Stimulated activated CD4-positive, alpha-beta T cell treated with anti-CD3 and anti-CD28 coated beads, Interleukin-4, amount 100 ng/mL, for 1 hour (primary cell): ENCODE data around the gene TXNRD2.
"Not testable (repeated sequence)": the region's sequence is repeated elsewhere in the genome, so short reads cannot be mapped to it uniquely, and the experiment has no call there.

Experiments used
- DNase-seq: peaks from one replicate; pipeline ENCODE4 v3.0.0-alpha.2; 2020

The TXNRD2 gene

DNA sequence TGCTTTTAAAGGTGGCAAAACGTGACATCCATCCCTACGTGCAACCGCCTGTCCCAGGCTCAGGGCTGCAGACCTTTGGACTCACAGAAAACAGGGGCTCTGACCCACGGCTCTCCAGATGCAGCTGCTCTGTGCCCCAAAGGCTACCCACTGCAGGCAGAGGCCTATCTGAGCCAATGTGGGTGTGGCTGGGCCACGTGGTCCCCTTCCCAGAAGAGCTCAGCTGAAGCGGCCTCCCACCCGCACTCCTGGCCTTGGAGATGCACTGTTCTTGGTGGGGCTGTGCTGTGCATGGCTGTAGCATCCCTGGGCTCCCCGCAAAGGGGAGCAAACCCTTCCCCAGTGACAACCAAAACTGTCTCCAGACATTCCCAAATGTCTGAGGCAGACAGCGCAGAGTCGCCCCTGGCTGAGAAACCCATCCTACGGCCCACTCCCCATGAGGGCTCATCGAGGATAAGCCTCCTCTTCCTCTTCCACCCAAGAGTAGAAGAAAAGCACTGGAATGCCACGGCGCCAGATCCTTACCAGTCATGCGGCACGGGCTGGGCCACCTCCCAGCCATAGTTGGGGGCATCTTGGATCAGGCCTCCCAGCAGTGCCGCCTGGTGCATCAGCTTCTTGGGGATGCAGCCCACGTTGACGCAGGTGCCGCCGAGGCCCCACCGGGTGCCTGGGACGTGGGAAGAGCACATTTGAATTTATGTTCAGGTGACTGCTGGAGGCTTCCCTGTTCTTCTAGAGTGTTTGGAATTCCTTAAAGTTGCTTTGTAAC, 23.1 kb downstream of the TXNRD2 start:
- no peak for DNase-seq

- no peak for DNase-seq
Measured at GRCh38 chr22:19917389-19918138, 24.1 kb downstream of the TXNRD2 start.

GRCh38 chr22:19916941-19917340, 24.7 kb downstream of the TXNRD2 start:
- DNase-seq, result no peak

DNA sequence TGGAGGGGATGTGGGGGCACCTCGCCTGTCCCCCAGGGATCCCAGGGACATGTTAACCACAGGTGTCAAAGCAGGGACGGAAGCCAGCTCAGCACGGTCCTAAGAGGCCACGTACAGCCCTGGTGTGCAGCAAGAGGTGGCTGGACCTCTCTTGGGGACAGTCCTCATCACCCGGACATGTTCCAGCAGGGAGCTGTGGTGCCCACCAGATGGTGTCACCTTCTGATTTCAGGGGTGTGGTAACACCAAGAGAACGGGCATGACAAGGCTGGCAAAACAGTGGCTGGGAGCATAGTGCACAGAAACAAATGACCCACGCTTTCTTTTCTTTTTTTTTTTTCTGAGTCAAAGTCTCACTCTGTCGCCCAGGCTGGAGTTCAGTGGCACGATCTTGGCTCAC, 25.6 kb downstream of the TXNRD2 start:
- DNase-seq, result no peak

DNA sequence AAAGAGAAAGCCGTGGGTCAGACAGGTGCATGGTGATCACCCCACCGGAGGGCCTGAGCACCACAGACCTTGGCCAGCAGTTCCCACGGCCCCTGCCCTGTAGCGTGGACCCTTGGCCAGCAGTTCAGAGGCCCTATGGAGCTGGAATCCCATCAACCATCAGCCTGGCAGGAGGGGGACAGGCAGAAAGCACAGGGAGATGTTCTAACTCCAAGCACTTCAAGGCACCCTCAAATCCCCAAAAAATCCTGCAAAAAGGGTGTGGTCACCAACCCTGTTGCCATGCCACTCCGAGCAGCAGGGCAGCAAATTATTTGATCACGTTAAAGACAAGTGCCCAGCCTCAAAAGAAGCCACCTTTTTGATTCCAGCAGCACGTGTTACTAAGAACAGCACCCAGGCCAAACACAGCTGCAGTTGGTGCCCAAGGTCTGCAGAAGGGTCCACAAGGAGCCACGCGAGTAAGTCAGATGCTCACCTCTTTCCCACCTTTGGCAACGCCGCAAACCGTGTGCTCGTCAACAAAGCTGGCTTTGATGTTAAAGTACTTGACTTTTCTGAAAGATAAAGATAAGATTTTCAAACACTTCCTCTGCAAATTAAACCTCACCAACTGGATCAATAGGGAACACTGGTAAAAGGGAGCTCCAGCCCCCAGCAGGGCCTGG, 26.2 kb downstream of the TXNRD2 start:
- DNase-seq, result no peak

GRCh38 chr22:19914201-19914943, 27.2 kb downstream of the TXNRD2 start:
- no peak for DNase-seq

DNA sequence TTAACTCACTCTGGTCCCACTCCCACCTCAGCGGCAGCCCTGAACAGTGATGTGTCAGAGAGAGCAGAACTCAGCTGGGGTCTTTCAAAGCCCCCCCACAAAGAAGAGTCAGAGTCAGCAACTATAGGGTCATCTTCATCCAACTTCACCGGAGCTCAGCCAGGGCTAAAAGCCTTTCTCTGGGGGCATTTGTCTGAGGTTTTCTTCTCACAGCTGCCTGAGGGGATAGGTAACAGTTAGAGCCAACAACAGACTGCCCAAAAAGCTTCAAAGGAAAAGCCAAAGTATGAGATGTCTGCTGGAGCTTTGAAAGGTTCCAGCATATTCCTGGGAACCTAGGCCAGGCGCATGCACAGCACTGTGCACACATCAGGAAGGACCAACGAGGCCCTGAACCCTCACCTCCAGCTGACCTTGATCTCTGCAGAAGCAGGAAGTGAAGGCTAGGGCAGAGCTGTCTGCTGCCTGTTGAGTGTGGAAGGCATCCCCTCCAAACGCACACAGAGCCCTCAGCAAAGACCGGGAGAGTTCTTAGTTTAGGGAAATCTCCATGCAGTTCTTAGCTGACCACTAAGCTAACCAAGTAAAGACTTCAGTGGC, 28.2 kb downstream of the TXNRD2 start:
- DNase-seq, result no peak

GRCh38 chr22:19912271-19912999, 29.2 kb downstream of the TXNRD2 start:
- no peak for DNase-seq

DNA sequence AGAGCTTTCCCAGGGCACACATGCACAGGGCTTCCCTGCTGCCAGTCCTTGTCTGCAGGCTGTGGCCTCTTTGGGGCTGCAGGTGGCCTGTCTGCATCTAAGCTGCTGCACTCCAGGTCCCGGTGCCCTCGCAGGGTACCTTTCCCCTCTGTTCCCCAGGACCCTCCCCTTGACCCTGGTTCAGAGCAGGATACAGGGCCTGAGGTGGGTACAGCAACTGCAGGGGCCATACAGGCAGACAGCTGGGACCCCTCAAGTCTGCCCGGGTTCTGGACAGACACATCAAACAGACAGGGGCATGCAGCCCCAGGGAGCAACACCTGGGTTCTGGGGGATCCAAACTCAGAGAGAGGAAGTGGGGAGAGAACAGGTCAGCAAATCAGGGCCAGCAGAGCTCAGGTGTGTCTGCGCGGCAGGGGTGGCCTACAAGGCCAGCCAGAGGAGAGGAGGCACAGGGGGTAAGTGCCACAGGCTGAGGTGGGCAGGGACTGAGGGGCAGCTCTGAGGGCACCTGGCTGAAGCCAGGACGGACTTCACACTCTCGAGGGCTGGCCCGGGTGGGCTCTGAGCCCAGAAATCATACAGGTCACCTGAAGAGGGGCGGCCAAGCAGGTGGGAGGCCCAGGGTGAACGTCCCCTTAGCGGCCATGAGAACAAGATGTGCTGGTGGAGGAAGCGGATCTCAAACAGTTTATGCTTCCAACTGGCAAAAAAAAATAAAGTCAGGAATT, 29.9 kb downstream of the TXNRD2 start:
- no peak for DNase-seq

GRCh38 chr22:19910180-19910744, 31.4 kb downstream of the TXNRD2 start:
- no peak for DNase-seq

DNA sequence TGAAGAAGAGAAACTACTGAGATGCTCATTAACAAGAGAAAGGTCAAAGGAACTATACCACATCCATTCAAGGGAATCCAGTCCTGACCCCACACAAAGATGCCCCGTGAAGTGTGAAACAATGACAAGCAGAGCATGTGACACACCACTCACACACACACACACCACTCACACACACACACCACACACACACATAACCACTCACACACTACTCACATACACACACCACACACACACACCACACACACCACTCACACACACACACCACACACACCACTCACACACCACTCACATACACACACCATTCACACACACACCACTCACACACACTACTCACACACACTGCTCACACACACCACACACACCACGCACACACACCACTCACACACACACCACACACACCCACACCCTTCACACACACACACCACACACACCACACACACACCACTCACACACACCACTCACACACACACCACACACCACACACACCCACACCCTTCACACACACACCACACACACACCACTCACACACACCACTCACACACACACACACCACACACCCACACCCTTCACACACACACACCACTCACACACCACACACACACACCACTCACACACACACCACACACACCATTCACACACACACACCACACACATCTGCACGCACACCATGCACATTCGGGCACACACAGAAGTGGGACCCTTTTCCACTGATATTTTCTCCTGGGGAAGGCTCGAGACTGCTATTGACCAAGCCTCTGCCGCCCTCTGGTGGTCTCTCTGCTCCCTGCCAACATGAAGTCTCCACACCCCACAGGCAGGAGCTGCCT, 32.1 kb downstream of the TXNRD2 start:
- peak; percentile 85 for DNase-seq

DNA sequence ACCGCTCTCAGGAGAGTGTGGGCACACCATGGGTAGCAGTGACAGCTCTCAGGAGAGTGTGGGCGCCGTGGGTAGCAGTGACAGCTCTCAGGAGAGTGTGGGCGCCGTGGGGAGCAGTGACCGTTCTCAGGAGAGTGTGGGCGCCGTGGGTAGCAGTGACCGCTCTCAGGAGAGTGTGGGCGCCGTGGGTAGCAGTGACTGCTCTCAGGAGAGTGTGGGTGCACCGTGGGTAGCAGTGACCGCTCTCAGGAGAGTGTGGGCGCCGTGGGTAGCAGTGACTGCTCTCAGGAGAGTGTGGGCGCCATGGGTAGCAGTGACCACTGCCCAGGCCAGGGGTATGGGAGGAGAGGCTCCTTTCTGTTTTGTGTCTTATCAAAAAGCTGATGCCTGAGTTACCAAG, 33.7 kb downstream of the TXNRD2 start:
- DNase-seq, result not testable (repeated sequence)

DNA sequence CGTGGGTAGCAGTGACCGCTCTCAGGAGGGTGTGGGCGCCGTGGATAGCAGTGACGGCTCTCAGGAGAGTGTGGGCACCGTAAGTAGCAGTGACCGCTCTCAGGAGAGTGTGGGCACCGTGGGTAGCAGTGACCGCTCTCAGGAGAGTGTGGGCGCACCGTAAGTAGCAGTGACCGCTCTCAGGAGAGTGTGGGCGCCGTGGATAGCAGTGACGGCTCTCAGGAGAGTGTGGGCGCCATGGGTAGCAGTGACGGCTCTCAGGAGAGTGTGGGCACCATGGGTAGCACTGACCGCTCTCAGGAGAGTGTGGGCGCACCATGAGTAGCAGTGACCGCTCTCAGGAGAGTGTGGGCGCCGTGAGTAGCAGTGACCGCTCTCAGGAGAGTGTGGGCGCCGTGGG, 34.8 kb downstream of the TXNRD2 start:
- not testable (repeated sequence) for DNase-seq

GRCh38 chr22:19905347-19906276, 36.0 kb downstream of the TXNRD2 start:
- no peak for DNase-seq

DNA sequence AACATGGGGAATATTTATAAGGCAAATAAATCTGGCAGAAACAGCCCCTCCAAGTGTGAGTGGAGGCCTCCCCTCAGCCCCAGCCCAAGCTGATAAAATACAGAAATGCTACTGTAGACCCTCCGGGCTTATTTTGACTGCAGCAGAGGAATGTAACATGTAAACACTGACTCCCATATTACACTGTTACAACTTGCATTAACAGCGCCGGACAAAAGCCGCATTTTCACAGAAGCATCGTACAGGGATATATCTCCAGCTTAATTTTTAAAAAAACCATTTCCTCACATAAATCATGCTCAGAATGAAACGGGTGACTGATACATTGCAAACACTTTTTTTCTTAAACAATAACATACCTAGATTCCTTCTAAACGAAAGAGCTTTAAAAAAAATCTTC, 36.7 kb downstream of the TXNRD2 start:
- no peak for DNase-seq

DNA sequence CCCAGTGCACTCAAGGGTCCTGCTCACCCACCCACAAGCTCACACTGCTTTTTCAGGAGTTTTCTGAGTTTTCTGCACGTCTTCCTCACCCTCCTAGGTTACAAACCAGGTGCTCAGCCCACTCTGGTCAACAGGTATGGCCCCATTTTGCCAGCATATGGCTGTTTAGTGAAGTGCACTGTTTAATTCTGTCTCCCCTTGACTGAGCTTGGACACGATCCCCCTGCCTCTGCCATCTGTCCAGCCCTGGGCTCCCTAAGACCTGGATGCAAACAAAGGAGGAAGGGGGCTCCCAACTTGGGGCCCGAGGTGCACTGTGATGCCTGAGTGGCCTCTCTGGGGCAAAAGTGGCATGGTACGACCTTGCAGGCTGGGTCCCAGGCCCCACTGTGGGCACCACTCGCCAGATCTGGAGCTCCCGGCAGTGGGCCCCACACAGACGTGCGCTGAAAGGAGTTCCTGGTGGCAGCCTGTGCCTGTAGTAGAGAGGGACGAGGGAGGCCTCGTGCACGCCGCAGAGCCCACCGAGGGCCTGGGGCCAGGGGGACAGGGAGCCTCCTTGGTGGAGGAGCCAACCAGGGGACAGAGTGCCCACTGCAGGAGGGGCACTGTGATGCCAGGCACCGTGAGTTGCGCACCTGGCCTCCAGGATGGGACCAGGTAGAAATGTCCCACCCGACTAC, 37.3 kb downstream of the TXNRD2 start:
- DNase-seq, result no peak

- no peak for DNase-seq
Measured at GRCh38 chr22:19903513-19903912, 38.1 kb downstream of the TXNRD2 start.

DNA sequence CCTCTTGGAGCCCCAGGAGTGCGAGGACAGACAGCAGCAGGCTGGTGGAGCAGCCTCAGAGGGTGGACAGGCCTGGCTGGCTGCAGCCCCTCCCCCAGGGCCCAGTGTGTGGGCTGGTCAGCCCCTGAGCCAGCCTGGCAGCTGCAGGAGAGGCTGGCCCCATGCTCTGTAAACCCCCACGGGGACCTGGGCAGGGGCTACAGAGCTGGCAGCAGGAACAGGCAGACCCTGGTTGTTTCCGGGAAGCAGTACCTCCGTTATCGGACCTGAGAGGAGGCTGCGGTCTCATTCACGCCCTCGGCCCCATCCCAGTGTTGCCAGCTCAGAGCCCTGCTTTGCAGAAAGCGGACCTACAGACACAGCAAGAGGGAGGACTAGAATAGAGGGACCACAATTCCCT, 38.6 kb downstream of the TXNRD2 start:
- DNase-seq, result no peak
